ENCODE data around the gene QDPR.
"Not testable (repeated sequence)": the region's sequence is repeated elsewhere in the genome, so short reads cannot be mapped to it uniquely, and the experiment has no call there.

Gene QDPR

DNA sequence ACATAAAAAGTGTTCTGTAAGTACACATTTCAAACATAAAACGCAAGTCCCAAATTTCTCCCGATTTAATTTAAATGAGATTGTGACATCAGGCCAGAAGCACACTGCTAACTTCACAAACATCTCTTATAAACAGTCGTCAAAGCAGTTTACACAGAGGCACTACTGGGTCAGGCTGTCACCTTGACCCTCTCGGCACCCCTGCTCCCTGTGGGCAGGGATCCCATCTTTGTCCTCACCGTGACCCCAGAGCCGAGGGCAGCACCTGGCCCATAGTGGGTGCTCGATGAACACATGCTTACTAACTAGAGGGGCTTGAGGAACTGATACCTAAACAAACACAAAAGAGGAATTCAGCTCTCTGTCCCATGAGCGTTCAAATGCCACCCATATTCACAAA, 22.2 kb downstream of the QDPR start:
- no peak for DNase-seq

DNA sequence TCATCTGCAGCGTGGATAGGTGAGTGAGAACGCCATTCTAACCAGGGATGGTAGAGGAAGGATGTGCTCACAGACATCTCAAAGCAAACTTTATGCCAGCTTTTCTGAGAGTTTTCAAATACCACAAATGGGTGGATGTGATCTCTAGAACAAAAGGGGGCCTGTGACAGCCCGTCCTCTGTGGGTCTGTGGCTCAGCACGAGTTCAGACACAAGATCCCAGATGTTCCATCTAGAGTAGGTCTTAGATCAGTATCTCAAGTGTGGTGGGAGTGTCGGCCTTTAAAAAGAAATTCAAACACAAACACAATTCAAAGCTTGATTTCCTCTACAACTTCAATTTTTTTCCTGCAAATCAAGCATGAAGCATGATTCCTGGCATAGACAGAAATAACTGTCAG, 22.8 kb downstream of the QDPR start:
- DNase-seq: no peak

DNA sequence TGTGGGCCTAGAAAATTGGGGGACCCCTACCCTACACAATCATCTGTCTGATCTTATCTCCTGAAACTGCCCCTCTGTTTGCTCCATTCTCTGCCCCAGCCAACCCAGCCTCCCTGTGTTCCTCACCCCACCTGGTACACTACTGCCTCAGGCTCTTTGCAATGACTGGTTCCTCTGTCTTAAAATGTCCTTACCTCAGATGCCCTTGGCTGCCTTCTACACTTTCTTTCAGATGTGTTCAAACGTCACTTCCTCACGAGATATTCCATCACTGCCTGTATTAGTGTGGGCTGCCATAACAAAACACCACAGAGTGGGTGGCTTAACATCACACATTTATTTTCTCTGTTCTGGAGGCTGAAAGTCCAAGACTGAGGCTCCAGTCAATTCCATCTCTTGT, 29.2 kb downstream of the QDPR start:
- no peak for DNase-seq

DNA sequence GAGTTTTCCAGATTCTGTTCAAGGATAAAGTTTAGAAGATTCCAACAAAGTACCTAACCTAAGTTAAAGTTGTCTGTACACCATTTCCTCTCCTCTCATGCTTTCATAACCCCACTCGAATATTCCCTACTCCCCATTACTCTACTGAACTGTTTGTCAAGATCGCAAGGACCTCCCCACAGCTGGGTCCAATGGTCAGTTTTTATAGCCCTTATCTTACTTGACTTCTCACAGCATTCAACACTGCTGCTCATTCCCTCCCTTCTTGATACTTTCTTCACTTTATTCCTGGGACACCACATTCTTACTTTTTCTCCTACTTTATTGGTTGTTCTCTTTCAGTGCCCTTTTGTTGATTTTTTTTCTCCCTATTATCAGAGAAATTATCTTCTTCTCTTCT, 30.9 kb downstream of the QDPR start:
- no peak for DNase-seq

DNA sequence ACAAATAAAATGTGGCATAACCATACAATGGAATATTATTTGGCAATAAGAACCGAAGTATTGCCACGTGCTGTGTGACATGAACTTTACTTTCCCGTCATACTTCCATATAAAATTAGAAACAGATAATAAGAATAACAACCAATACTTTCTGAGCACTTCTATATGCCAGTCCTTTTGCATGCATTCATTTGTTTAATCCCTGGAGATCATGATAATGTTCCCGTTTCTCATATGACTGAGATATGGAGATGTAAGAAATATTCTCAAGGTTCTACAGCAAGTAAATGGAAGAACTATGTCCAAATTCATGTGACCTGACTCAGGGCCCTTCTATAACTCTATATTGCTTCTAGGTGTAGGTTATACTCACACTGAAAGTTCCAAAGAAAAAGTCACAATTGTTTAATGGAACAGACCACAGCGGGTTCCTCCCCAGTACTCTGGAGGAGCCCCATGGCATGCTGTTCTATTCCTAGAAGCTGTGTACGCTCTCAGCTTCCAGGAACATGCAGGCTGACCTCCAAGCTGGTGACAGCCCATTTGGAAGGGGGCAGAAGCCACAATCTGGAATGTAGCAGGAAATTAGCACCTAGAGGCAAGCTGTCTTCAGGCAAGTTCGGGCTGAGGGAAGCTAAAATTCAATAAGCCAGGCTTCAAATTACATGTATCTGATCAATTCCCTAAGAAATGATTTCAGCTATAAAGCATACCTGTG, 31.5 kb downstream of the QDPR start:
- DNase-seq: no peak

DNA sequence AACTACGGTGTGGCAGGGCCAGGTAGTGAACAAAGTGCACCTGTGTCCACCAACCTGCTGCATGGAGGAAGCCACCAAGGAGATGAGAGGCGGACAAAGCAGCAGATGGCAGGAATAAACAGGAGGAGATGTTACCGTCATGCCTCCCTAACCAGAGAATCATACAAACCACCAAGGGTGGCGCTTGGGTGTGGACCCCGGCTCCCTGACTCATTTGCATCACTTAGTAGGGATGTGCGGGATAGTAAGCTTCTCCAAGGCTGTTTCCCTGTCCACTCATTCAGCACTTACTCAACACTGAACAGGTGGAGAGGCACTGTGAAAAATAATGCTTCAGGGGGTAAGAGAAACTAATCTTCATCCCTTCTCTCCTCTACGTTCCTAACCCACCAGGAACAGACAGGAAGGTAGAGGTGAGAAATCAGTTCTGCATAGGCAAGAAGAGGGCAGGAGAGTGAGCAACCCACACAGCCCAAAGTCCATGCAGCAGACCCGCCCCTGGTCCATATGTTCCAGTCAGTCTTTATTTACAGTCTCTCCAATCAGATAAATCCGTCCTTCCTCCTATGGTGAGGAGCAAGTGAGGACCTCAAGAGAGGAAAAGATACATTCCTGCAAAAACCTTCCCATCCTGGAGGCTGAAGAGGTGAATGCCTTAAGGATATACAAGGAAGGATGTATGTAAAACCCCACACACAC, 34.0 kb downstream of the QDPR start:
- no peak for DNase-seq

DNA sequence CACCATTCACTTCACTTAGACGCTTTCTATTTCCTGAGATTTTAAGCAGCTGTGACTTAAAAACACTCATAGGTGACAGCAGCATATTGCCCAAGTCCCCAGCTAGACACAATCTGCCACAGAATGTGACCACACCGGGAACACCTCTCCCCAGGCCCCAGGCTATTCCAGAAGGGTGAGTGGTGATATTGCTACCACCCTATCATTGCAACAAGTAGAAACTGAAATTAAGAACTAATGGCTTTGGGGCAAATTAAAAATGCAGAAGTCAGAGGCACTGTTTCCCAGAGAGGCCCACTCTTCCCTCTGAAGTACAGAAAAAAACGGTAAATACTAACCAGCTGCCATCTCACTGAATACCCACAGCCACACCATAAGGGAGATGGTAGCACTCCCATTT, 35.0 kb downstream of the QDPR start:
- DNase-seq: peak; percentile 95

DNA sequence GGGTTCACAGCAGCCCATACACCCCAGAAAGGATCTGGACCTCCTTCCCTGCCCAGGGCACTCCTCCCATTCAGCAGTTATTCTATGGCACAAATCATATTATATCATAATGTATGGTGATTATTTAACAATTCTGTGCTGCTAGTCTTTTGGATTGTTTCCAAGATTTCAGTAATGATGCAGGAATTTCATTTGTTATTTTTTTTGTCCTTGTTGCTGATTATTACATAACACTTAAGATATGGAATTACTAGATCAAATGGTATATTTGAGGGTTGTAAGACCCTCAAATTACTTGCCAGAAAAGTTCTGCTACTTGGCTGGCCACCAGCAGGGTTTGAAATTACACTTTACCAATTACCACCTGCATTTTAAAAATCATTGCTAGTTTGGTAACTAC, 36.4 kb downstream of the QDPR start:
- no peak for DNase-seq

DNA sequence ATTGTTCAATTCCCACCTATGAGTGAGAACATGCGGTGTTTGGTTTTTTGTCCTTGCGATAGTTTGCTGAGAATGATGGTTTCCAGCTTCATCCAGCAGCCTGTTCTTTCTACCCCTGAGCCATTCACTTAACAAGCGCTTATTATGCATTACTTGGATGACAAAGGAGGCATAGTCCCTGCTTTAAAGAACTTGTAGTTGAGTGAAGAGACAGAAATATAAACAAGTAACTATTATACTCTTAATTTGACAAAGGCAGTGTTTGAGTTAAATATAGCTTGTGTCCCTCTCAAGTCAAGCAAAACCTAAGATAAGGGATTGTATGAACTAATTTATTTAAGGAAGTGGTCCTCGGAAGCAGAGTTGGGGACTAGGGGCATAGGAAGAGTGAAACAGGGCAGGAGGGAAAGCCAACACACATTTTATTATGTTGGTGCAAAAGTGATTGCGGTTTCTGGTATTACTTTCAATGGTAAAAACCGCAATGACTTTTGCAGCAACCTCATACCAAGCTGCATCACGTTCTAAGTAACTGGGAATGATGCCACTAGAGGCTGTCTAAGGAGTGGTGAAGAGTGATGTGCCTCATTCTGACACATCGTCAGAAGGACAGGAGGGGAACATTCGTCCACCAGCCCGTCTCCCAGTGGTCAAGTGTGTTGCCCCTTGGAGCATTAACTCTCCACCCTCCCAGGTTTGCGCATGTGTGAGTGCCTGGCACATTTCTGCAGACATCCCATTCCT, 41.8 kb downstream of the QDPR start:
- no peak for DNase-seq

DNA sequence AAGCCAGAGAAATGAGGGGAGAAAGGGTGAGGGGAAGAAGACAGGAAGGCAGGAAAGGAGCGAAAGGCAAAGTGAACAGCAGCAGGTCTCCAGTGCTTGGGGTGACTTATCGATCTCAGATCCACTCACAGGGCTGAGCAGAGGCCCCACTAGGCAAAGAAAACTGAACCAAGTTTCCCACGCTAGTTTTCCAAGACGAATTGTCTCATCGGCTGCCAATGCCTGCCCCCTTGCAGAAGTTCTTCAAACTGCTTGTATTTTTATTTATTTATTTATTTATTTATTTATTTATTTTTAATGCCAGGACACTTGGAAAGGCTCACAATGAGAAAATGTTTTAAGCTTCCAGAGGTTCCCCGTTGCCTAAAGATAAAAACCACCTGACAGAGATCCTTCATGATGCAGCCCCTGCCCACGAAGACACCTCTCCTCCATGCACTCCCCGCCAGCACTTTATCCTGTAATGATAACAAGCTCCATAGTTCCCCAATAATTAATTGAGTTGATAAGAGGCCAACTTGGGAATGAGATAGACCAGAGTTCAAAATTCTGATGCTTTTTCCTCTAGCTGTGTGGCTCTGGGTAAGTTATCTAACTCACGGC, 43.2 kb downstream of the QDPR start:
- DNase-seq: no peak

DNA sequence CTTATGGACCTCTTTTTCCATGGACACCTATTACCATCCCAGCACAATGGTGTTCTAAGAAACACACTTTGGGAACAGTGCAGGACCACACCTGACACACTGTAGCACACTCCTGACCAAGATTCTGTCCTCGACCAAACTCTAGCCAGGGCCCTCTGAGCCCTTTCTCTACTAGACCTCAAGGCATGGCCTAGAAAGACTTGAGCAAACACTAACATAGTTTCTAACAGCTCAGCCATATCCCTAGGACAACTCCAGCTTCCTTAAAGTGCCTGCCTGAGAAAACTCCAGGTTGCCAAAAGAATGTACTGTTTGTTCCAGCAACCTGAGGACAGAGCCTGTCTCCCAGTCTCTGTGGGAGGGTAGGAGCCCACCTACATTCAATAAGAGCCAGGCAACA, 48.3 kb downstream of the QDPR start:
- no peak for DNase-seq

DNA sequence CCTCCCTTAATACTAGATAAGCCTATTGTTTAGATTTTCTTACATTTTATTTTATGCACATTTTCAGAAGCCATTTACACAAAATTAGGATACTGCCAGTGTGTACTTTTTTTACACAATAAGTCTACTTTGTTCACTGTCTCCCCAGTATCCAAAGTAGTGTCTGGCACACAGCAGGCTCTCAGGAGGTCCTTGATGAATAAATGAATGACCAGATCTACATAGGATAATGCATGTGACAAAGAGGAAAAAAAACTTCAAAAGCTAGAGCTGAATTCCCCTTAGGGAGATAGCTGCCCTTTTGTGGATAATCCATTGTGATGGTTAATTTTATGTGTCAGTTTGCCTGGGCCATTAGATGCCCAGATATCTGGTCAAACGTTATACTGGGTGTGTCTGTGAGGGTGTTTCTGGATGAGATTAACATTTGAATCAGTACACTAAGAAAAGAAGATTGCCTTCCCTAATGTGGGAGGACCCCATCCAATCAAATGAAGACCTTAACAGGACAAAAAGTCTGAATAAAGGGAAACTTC, 61.6 kb downstream of the QDPR start:
- no peak for DNase-seq

DNA sequence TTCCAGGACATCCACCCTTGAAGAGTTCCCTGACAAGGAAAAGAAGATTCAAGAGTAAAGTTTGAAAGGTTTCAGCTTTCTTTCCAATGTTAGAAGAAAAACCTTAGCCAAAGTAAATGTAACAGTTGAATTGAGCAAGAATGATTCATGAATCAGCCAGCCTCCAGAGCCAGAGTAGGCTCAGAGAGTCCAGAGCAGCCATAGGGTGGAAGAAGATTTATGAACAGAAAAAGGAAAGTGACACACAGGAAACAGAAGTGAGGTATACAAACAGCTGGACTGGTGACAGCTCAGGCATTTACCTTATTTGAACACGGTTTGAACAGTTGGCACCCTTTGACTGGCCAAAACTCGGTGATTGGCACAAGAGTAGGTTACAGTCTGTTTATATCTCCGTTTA, 63.2 kb downstream of the QDPR start:
- peak; percentile 82 for DNase-seq

DNA sequence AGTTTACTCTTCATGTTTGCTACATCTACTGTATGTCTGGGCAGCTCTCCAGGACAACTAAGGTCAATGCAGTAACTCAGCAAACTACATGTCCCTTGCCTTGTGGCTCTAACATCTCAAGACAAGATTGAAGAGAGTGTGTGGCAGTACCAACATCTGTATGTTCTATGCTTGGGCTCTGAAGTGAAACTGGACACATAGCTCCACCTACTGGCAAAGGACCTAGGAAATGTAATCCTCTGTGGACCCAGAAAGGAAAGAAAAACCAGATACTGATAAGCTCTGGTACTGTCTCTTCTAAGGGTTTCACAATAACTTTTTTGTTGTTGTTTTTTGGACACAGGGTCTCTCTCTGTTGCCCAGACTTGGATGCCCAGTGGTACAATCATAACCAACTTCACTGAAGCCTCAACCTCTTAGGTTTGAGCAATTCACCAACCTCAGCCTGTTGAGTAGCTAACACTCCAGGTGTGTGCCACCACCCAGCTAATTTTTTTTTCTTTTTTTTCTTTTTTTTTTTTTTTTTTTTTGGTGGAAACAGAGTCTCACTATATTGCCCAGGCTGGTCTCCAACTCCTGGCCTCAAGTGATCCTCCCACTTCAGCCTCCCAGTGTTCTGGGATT, 64.1 kb downstream of the QDPR start:
- peak; percentile 65 for DNase-seq

DNA sequence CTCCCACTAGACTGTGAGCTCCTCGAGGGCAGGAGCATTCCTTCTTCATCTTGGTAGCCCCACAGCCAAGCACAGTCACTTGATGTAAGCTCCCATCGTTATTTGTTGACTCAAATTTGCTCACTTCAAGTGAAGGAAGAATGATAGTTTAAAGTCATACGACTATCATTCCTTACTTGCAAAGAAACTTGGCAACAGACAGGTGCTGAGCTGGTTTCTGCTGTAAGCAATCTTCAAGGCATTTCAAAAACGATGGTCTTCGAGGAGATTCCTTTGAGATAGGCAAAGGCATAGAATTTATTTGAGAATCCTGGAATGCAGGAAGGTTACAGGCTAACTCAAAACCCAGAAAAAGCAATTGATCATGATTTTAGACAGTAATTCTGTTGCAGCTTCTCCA, 64.8 kb downstream of the QDPR start:
- no peak for DNase-seq

DNA sequence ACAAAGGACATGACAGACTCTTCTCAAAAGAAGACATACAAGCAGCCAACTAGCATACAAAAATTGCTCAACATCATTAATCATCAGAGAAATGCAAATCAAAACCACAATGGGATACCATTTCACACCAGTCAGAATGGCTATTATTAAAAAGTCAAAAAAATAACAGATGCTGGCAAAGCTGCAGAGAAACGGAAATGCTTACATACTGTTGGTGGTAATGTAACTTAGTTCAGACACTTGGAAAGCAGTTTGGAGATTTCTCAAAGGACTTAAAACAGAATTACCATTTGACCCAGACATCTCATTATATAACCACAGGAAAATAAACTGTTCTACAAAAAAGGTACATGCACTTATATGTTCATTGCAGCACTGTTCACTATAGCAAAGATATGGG, 69.4 kb downstream of the QDPR start:
- not testable (repeated sequence) for DNase-seq

DNA sequence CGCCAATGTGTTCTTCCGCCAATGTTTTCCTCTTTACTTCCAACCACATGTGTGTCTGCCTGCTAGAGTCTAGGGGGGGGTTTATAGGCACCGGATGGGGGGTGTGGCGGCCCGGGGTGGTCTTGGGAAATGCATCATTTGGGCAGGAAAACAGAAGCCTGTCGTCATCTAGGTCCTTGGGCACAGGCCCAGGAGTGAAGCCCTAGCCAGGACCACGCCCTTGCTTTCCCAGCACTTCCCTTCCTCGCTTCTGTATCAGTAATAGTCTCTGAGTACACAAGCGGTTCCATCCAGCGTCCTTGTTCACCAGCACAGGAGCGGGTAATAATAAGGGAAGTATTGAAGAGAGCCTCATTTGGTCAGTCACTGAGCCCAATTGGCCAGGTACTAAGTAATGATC, 74.5 kb downstream of the QDPR start:
- DNase-seq: no peak

DNA sequence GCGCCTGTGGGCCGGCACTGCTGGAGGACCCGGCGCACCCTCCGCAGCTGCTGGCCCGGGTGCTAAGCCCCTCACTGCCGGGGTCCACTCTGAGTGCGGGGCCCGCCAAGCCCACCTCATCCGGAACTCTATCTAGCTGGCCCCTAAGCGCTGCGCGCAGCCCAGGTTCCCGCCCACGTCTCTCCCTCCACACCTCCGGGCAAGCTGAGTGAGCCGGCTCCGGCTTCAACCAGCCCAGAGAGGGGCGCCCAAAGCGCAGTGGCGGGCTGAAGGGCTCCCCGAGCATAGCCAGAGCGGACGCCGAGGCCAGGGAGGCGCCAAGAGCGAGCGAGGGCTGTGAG, 75.2 kb downstream of the QDPR start:
- no peak for DNase-seq
